Measurements from ENCODE around the gene MTO1.

Gene MTO1

DNA sequence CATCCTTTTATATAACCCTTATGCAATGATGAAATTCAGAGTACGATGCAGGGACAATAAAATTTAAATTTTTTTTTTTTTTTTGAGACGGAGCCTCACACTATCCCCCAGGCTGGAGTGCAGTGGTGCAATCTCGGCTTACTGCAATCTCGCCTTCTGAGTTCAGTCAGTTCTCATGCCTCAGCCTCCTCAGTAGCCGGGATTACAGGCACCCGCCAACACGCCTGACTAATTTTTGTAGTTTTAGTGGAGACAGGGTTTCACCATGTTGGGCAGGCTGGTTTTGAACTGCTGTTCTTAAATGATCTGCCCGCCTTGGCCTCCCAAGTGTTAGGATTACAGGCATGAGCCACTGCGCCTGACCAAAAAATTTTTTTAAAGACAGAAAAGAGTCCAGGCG lies 15.2 kb downstream of the MTO1 start:
- no peak for TF ChIP-seq CTCF (IDR thresholded peaks at IDR 0.05; ENCODE audit: low read depth, low read length)
- no peak for DNase-seq (ENCODE audit: low read depth, low spot score)
- in situ Hi-C loops (cut with HindIII; ENCODE audit: low sequenced_read_pairs): no loop called here
- H3K4me3 ChIP-seq (ENCODE audit: low read depth, low read length): no peak overlapping the region

- no peak for DNase-seq (ENCODE audit: low read depth, low spot score)
- H3K4me3 ChIP-seq (ENCODE audit: low read depth, low read length): no peak overlapping the region
- TF ChIP-seq CTCF (IDR thresholded peaks at IDR 0.05; ENCODE audit: low read depth, low read length): no peak
- in situ Hi-C loops (cut with HindIII; ENCODE audit: low sequenced_read_pairs): no loop called here
These were observed 15.9 kb downstream of the MTO1 start for GRCh38 chr6:73477407-73477806.

DNA sequence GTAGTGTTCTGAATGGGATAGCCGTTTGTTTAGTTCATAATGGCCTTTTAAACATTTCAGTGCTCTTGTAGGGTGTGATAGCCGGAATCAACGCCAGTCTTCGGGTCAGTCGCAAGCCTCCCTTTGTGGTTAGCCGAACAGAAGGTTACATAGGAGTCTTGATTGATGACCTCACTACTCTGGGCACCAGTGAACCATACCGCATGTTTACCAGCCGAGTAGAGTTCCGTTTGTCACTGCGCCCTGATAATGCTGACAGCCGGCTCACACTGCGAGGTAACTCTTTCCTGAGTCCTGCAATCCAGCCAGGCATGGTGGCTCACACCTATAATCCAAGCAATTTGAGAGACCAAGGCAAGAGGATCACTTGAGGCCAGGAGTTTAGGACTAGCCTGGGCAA lies 20.4 kb downstream of the MTO1 start:
- TF ChIP-seq CTCF (IDR thresholded peaks at IDR 0.05; ENCODE audit: low read depth, low read length): no peak
- in situ Hi-C loops (cut with HindIII; ENCODE audit: low sequenced_read_pairs): no loop called here
- no peak overlapping the region for H3K4me3 ChIP-seq (ENCODE audit: low read depth, low read length)
- no peak for DNase-seq (ENCODE audit: low read depth, low spot score)

- no peak for DNase-seq (ENCODE audit: low read depth, low spot score)
- no peak for TF ChIP-seq CTCF (IDR thresholded peaks at IDR 0.05; ENCODE audit: low read depth, low read length)
- in situ Hi-C loops (cut with HindIII; ENCODE audit: low sequenced_read_pairs): no loop called here
- no peak overlapping the region for H3K4me3 ChIP-seq (ENCODE audit: low read depth, low read length)
These were observed 22.9 kb downstream of the MTO1 start for GRCh38 chr6:73484438-73484837.

DNA sequence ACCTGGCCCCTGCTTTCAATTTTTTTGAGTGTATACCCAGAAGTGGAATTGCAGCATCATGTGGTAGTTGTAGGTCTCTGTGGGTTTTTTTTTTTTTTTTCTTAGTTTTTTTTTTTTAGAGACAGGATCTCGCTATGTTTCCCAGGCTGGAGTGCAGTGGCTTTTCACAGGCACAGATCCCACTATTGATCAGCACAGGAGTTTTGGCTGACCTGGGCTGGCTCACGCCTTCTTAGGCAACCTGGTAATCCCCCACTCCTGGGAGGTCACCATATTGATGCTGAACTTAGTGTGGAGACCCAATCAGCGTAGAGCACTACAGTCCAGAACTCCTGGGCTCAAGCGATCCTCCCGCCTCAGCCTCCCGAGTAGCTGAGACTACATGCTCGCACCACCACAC lies 25.9 kb downstream of the MTO1 start:
- in situ Hi-C loops (cut with HindIII; ENCODE audit: low sequenced_read_pairs): no loop called here
- no peak overlapping the region for H3K4me3 ChIP-seq (ENCODE audit: low read depth, low read length)
- no peak for TF ChIP-seq CTCF (IDR thresholded peaks at IDR 0.05; ENCODE audit: low read depth, low read length)
- no peak for DNase-seq (ENCODE audit: low read depth, low spot score)

GRCh38 chr6:73491377-73491776 lies 29.8 kb downstream of the MTO1 start:
- H3K4me3 ChIP-seq (ENCODE audit: low read depth, low read length): no peak overlapping the region
- no peak for TF ChIP-seq CTCF (IDR thresholded peaks at IDR 0.05; ENCODE audit: low read depth, low read length)
- no peak for DNase-seq (ENCODE audit: low read depth, low spot score)
- in situ Hi-C loops (cut with HindIII; ENCODE audit: low sequenced_read_pairs): no loop called here

GRCh38 chr6:73497915-73498314 lies 36.4 kb downstream of the MTO1 start:
- no peak overlapping the region for H3K4me3 ChIP-seq (ENCODE audit: low read depth, low read length)
- in situ Hi-C loops (cut with HindIII; ENCODE audit: low sequenced_read_pairs): no loop called here
- DNase-seq (ENCODE audit: low read depth, low spot score): no peak
- TF ChIP-seq CTCF (IDR thresholded peaks at IDR 0.05; ENCODE audit: low read depth, low read length): no peak
